B cell (primary cell): ENCODE data around the gene PTPRN2. TPM values are rescaled to one million over a fixed set of nuclear protein-coding genes. Genes with fewer than 3 reads are reported as not detected.

ENCODE experiments used
- ATAC-seq: fragments of 200-7000 bp; cut with Tn5 transposase; one replicate; pipeline ENCODE4 v1.10.0; 2021; ENCODE audit warnings: low read depth, mild to moderate bottlenecking, moderate number of reproducible peaks, moderate library complexity
- CTCF ChIA-PET: fragments of 350-600 bp; sonication (Branson Sonifier 250); formaldehyde crosslinking; loops from one replicate; lab custom pipeline; 2021; ENCODE audit warnings: antibody characterized with exemption, inconsistent platforms; lab: Charles Lee
- POLR2A ChIA-PET: fragments of 350-600 bp; sonication (Branson Sonifier 250); formaldehyde crosslinking; loops from one replicate; lab custom pipeline; 2021; ENCODE audit warnings: antibody characterized with exemption; lab: Charles Lee
- DNase-seq: peaks from one replicate; pipeline ENCODE4 v3.0.0; 2013
- H2AFZ ChIP-seq: 2 replicates; pipeline ENCODE4 v1.6.1; 2012; ENCODE audit warnings: mild to moderate bottlenecking, low read depth, low read length; ENCODE audit not compliant: insufficient read depth, poor library complexity, severe bottlenecking
- H3K27ac ChIP-seq, 2 donors: 1 replicate in 1 of 2; 2 replicates in 1 of 2; pipeline ENCODE4 v1.5.1; 2012 to 2013; ENCODE audit warnings: low read length in 2 of 2, mild to moderate bottlenecking in 2 of 2, moderate library complexity in 1 of 2
- H3K27me3 ChIP-seq, 4 experiments: fragments of 200-600 bp in 1 of 4; sonication (generic) in 1 of 4; replicated peaks in 1 of 4; 1 replicate in 2 of 4; 2 replicates in 2 of 4; pipeline versions ENCODE4 v1.6.1 to v1.7.0; 2013 to 2016; ENCODE audit warnings: low read length in 3 of 4, mild to moderate bottlenecking in 2 of 4, mixed read lengths in 1 of 4, moderate library complexity in 1 of 4; ENCODE audit not compliant: insufficient read depth in 4 of 4, control insufficient read depth in 3 of 4; ENCODE audit errors: control extremely low read depth in 1 of 4
- H3K36me3 ChIP-seq, 2 experiments: replicated peaks in 1 of 2; 1 replicate in 1 of 2; 2 replicates in 1 of 2; pipeline versions ENCODE4 v1.6.1 to v1.7.1; 2013; ENCODE audit warnings: low read length in 1 of 2; ENCODE audit not compliant: insufficient read depth in 2 of 2, control insufficient read depth in 1 of 2; ENCODE audit errors: control extremely low read depth in 1 of 2, extremely low read depth in 1 of 2
- H3K4me1 ChIP-seq, 2 donors: fragments of 200-600 bp in 1 of 2; sonication (generic) in 1 of 2; 1 replicate in 1 of 2; 2 replicates in 1 of 2; pipeline versions ENCODE4 v1.5.1 to v1.6.1; 2013 to 2017; ENCODE audit warnings: low read length in 2 of 2; ENCODE audit not compliant: control insufficient read depth in 2 of 2, insufficient read depth in 2 of 2
- H3K4me2 ChIP-seq: replicated peaks from 2 replicates; pipeline ENCODE3; 2012; ENCODE audit warnings: mild to moderate bottlenecking, low read depth, low read length; ENCODE audit not compliant: poor library complexity, severe bottlenecking
- H3K4me3 ChIP-seq, 5 experiments: fragments of 200-600 bp in 1 of 5; sonication (generic) in 1 of 5; 1 replicate in 3 of 5; 2 replicates in 2 of 5; pipeline versions ENCODE4 v1.5.1 to v1.7.0; 2011 to 2016; ENCODE audit warnings: low read length in 4 of 5, mild to moderate bottlenecking in 4 of 5, low read depth in 2 of 5, control low read depth in 1 of 5, moderate library complexity in 1 of 5; ENCODE audit not compliant: insufficient read depth in 1 of 5; ENCODE audit errors: control extremely low read depth in 1 of 5, extremely low read depth in 1 of 5
- H3K79me2 ChIP-seq: fragments of 200-600 bp; sonication (generic); one replicate; pipeline ENCODE4 v1.6.0; 2016; ENCODE audit warnings: low read length; ENCODE audit not compliant: control insufficient read depth, insufficient read depth
- H3K9ac ChIP-seq: fragments of 200-600 bp; sonication (generic); 2 replicates; pipeline ENCODE4 v1.6.1; 2017; ENCODE audit warnings: mild to moderate bottlenecking, low read length, moderate library complexity
- H3K9me3 ChIP-seq, 3 donors: one replicate each; pipeline versions ENCODE4 v1.6.1 to v1.7.1; 2013; ENCODE audit warnings: low read length in 2 of 3; ENCODE audit not compliant: control insufficient read depth in 2 of 3, insufficient read depth in 1 of 3; ENCODE audit errors: control extremely low read depth in 1 of 3
- H4K20me1 ChIP-seq: 2 replicates; pipeline ENCODE4 v1.6.0; 2012; ENCODE audit warnings: mild to moderate bottlenecking, low read length; ENCODE audit not compliant: insufficient read depth, control insufficient read depth, poor library complexity, severe bottlenecking
- H3K27ac Mint-ChIP-seq: one replicate; pipeline ENCODE4 v1.8.0; 2021; ENCODE audit warnings: mixed read lengths
- H3K27me3 Mint-ChIP-seq: one replicate; pipeline ENCODE4 v1.8.0; 2021; ENCODE audit warnings: mixed read lengths
- H3K4me1 Mint-ChIP-seq: one replicate; pipeline ENCODE4 v1.8.0; 2021; ENCODE audit warnings: mixed read lengths
- H3K4me3 Mint-ChIP-seq: one replicate; pipeline ENCODE4 v1.8.0; 2021; ENCODE audit warnings: mixed read lengths
- H3K9me3 Mint-ChIP-seq: one replicate; pipeline ENCODE4 v1.8.0; 2022; ENCODE audit warnings: mixed read lengths; ENCODE audit not compliant: insufficient read depth
- EZH2 ChIP-seq: IDR thresholded peaks from 2 replicates; pipeline ENCODE4 v1.6.1; 2012; ENCODE audit warnings: borderline replicate concordance, low read depth, mild to moderate bottlenecking, moderate library complexity, low read length; ENCODE audit not compliant: insufficient read depth, poor library complexity, severe bottlenecking
- WGBS: methylation state at CpG from one replicate; pipeline ENCODE4 v1.1.5; 2013; ENCODE audit warnings: missing lambda C conversion rate; ENCODE audit not compliant: insufficient coverage; 5-methylcytosine and 5-hydroxymethylcytosine counted together
- intact Hi-C: fragments of 100-400 bp; cut with micrococcal nuclease; formaldehyde crosslinking; loops from one replicate; pipeline ENCODE4 v1.10.0; 2022
- polyA plus RNA-seq: library from polyadenylated mRNA; depleted of rRNA; stranded (reverse); fragments of >200 nt; gene quantifications from 2 replicates; pipeline ENCODE4 v1.2.3, GENCODE V29; 2012
- total RNA-seq, 2 donors: library from RNA; stranded (reverse); fragments of 120-200 nt in 1 of 2; gene quantifications; 1 replicate in 1 of 2; 2 replicates in 1 of 2; pipeline versions ENCODE4 v1.2.3 to v1.2.4, GENCODE V29; 2013 to 2022
- TF ChIP-seq, protein P1 (sequence below): fragments of 200-600 bp; IDR thresholded peaks from one replicate; pipeline ENCODE4 v1.8.0; 2022; ENCODE audit warnings: antibody characterized with exemption, mild to moderate bottlenecking

The PTPRN2 gene
- total and polyA plus RNA-seq, 2 donors (not counting 1 experiment from before 2014, with no cell fraction given) = 2.0 to 5.0 TPM

- no peaks in the 10 kb centered on the region for H3K79me2 ChIP-seq
- no peak for TF ChIP-seq EZH2
- peaks cover 10% of the 10 kb centered on the region for H3K4me1 Mint-ChIP-seq
- no peak overlapping the region for H3K27ac ChIP-seq
- no peak overlapping the region for H3K4me3 ChIP-seq
- WGBS = 61% methylated on average over 5 of the region's 6 CpGs
- H3K4me3 Mint-ChIP-seq = no peak overlapping the region
- peaks cover 0 to 18% of the 10 kb centered on the region in 2 donors for H3K4me1 ChIP-seq
- no peaks in the 10 kb centered on the region for H4K20me1 ChIP-seq
- no peaks in the 10 kb centered on the region for H3K27me3 Mint-ChIP-seq
- H3K9ac ChIP-seq = no peak overlapping the region
- H3K36me3 ChIP-seq = no peaks in the 10 kb centered on the region
- no peak overlapping the region for H3K4me2 ChIP-seq
- POLR2A ChIA-PET = no interaction called here
- peaks cover 0 to 21% (median 0%) of the 10 kb centered on the region in 3 donors for H3K9me3 ChIP-seq
- intact Hi-C loops = no loop called here
- ATAC-seq = no peak
- H3K27ac Mint-ChIP-seq = no peak overlapping the region
- CTCF ChIA-PET = no interaction called here
- peaks cover 5% of the 10 kb centered on the region for H3K9me3 Mint-ChIP-seq
- DNase-seq = no peak
- peaks cover 0 to 4% (median 0%) of the 10 kb centered on the region in 4 experiments for H3K27me3 ChIP-seq
- no peak overlapping the region for H2AFZ ChIP-seq
Observed at GRCh38 chr7:157930441-157930840, 657.2 kb downstream of the PTPRN2 start.

- 86% methylated on average over 14 of the region's 16 CpGs for WGBS
- ChIA-PET POLR2A (no interaction called here), CTCF (no interaction called here)
- no peak overlapping the region for H2AFZ ChIP-seq
- Mint-ChIP-seq H3K4me3 (no peak overlapping the region), H3K9me3 (peaks cover 5% of the 10 kb centered on the region), H3K27me3 (no peaks in the 10 kb centered on the region), H3K4me1 (peaks cover 10% of the 10 kb centered on the region), H3K27ac (no peak overlapping the region)
- intact Hi-C loops = no loop called here
- no peak for DNase-seq
- TF ChIP-seq, protein P1, sequence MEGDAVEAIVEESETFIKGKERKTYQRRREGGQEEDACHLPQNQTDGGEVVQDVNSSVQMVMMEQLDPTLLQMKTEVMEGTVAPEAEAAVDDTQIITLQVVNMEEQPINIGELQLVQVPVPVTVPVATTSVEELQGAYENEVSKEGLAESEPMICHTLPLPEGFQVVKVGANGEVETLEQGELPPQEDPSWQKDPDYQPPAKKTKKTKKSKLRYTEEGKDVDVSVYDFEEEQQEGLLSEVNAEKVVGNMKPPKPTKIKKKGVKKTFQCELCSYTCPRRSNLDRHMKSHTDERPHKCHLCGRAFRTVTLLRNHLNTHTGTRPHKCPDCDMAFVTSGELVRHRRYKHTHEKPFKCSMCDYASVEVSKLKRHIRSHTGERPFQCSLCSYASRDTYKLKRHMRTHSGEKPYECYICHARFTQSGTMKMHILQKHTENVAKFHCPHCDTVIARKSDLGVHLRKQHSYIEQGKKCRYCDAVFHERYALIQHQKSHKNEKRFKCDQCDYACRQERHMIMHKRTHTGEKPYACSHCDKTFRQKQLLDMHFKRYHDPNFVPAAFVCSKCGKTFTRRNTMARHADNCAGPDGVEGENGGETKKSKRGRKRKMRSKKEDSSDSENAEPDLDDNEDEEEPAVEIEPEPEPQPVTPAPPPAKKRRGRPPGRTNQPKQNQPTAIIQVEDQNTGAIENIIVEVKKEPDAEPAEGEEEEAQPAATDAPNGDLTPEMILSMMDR = no peak
- TF ChIP-seq EZH2 = no peak
- peaks cover 0 to 21% (median 0%) of the 10 kb centered on the region in 3 donors for H3K9me3 ChIP-seq
- H3K27ac ChIP-seq = no peak overlapping the region
- no peak overlapping the region for H3K4me2 ChIP-seq
- no peak overlapping the region for H3K9ac ChIP-seq
- H3K27me3 ChIP-seq = peaks cover 0 to 4% (median 0%) of the 10 kb centered on the region in 4 experiments
- no peak for ATAC-seq
- H3K4me3 ChIP-seq = no peak overlapping the region
- H4K20me1 ChIP-seq = no peaks in the 10 kb centered on the region
- no peaks in the 10 kb centered on the region for H3K36me3 ChIP-seq
- no peaks in the 10 kb centered on the region for H3K79me2 ChIP-seq
- H3K4me1 ChIP-seq = peaks cover 0 to 18% of the 10 kb centered on the region in 2 donors
Observed at GRCh38 chr7:157929671-157930070, 658.0 kb downstream of the PTPRN2 start.
